GM18499 (cell line): ENCODE measurements around the gene FKRP.

Source experiments
- ATAC-seq: cut with Tn5 transposase; IDR thresholded peaks from one replicate; pipeline ENCODE4 v1.9.1; 2021; ENCODE audit warnings: moderate number of reproducible peaks; ENCODE audit not compliant: insufficient read depth, unreplicated experiment

The FKRP gene

DNA sequence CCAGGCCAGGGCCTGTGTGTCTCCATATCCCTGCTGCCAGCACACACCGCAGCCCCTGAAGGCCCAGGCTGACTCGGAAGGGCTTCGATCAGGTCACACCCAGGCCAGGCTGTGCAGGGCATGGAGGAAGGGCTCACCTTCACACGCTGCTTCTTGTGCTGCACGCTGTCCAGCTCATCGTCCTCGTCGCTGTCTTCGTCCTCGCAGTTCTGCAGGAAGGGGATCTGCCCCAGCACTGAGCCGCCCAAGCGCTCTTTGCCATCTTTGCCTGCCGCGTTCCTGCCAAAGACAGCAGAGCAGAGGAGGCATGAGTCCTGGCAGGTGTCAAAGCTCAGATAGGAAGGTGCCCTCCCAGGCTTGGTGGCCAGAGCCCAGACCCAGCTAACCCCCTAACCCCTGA is 15.3 kb upstream of the FKRP start:
- no peak for ATAC-seq

DNA sequence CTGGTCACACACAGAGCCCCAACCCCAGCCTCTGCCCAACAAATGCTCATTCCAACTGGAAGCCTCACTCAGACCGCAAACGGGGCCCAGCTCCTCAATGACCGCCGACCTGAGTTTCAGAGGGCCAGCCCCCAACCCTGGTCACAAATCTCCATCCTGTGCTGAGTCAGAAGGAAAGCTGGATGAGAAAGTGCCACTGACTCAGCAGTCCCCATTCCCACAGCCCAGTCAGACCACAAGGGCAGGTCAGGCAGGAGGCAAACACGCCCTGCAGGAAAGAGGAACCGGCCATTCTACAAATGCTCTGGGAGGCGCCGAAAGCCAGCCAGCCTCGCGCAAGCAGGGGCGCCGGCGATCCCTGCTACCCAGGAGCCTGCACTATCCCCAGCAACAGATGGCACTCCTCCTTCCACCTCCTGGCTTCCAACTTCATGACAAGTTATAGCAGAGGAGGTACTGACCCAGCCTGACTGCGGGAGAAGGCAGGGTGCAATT is 14.8 kb upstream of the FKRP start:
- no peak for ATAC-seq

DNA sequence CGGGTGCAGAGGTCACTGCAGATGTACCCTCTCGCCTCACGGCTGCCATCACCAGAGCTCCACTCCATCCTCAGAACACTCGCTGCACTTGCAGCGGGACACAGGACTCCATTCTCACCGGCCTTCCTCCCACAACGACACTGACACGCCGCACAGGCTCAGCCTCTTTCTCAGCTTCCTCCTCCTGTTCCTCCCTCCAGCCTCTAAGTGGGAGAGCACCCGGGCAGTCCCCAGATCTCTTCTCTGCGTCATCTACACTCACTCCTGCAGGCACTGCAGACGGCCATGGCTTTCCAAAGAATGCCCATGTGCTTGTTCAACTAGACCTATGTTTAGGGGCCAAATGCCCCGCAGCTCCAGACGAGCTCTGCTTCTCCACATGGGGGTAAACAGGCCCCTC is 14.3 kb upstream of the FKRP start:
- no peak for ATAC-seq

DNA sequence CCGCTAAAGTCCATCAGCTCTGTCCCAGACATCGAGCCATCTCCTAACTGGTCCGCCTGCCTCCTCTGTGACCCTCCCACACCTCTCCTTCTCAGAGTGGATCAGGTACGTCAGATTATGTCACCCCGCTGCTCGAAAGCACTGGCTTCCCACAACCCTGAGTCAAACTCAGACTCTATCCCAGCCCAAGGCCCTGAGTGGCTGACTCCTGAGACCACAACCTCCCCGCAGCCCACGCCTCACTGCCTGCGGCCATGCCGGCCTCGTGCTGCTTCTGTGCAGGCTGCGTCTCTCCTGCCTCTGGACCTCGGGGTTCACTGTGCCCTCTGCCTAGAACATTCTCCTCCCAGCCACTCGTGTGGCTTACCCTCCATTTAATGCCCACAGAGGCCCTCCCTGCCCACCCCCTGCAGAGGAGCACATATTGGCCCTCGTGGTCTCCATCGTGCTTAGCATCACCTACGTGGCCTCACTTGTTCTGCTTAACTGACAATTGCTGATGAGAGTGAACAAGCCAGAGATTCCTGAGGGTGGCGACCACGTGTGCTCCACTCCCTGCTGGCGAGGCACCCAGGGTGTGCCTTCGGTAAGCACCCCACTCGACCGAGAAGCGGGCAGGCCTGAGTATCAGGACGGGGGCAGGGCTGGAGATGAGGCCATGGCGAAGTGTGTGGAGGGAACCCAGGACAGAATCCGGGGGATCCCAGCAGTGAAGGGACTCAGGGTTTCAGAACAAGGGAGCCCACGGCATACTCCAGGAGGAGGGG is 13.5 kb upstream of the FKRP start:
- ATAC-seq, result no peak

GRCh38 chr19:46732966-46733689 is 12.7 kb upstream of the FKRP start:
- ATAC-seq, result no peak

DNA sequence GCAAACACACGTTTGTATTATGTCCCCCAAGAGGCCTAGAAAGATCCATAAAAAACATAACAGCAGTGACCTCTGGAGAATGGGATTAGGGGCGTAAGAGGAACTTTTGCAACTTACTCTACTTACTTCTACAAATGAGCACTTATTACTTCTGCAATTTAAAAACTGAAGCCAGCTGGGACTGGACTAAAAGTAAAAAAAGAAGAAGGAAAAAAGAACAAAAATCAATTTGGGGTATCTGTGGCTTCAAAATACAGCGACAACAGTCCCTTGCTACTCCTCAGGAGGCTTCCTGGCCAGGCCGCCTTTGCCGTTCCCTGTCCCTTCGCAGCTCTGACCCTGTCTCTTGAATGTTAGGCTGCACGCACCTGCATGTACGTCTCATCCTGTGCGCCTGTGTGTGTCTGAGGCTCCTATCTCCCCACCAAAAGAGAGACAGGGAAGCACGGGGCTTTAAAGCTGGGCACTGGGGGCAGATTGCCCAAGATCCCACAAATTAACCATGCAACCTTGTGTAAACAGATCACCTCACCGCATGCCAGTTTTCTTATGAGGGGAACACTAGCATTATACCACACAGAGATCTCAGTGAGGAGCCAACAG is 12.1 kb upstream of the FKRP start:
- no peak for ATAC-seq

DNA sequence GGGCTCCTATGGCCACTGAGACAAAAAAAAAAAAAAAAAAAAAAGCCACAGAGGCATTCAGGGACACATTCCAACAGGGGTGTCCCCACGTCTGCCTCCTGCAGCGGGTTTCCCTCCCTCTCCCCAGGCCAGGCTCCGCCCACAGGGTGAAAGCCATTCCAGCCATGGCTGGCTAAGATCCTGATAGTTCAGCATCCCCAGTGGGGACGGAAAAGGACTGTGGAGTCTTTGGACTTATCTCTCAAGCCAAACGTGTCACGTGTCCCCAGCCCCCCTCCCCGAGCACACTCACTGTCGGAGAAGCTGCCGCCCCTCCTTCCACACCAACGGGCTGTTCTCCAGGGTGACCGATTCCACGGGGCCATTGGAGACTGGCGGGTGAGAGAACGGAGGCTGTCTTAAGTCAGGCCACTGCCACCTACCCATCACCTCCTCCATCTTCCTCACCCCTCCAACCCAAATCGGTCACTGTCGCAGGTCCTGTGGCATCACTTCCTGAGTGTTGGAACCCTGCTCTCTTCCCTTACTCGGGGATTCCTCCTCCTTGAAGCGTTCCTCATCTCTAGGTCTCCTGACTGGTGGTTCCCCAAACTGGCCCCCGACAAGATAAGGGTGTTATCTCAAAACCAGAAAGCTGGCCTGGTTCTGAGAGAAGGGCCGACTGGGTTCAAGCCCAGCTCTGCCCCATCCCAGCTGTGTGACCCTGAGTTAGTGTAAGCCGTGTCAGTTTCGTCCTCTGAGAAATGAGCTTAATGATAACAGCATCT is 9.1 kb upstream of the FKRP start:
- no peak for ATAC-seq

DNA sequence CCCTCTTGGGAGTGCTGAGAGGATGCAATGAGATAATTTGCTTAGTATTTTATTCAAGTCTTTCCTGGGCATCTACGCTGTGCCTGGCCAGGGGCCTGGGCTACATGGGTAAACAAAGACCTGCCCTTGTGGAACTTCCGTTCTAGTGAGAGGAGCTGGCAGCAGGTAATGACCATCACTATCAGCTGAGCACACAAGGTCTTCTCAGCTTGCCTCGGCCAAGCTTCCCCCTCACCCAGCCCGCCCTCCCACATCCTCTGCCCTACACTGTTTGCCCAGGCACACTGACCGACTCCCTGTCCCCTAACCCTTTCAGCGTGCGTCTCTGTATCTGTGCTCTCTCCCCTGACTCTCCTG is 8.6 kb upstream of the FKRP start:
- no peak for ATAC-seq

GRCh38 chr19:46737761-46738171 is 8.1 kb upstream of the FKRP start:
- ATAC-seq, result no peak

DNA sequence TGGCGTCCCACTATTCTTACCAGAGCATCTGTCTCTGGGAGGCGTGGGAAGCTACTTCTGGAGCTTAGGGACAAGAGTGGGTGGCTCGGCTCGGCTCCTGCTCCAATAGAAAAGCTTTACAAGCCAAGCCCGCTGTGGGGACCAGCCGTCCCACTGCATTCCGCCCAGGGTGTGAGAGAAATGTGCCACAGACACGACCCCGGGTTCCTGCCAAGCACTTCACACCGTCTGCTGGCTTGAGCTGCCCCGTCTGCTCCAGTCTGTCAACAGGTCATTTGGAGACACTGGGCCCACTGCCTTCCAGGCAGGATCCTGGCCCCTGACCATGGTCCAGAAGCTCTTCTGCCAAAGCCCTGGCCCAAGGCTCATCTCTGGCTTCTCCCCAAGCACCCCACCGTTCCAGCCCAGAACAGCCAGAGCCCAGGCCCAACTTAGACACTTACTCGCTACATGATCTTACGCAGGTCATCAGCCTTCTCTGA is 6.5 kb upstream of the FKRP start:
- no peak for ATAC-seq

GRCh38 chr19:46741447-46741846 is 4.4 kb upstream of the FKRP start:
- no peak for ATAC-seq

- ATAC-seq, result no peak
Measured at GRCh38 chr19:46742926-46743480, 2.9 kb upstream of the FKRP start.

- ATAC-seq, result no peak
Measured at GRCh38 chr19:46744005-46744691, 1.7 kb upstream of the FKRP start.

GRCh38 chr19:46745030-46745429 is 827 bp upstream of the FKRP start:
- no peak for ATAC-seq

DNA sequence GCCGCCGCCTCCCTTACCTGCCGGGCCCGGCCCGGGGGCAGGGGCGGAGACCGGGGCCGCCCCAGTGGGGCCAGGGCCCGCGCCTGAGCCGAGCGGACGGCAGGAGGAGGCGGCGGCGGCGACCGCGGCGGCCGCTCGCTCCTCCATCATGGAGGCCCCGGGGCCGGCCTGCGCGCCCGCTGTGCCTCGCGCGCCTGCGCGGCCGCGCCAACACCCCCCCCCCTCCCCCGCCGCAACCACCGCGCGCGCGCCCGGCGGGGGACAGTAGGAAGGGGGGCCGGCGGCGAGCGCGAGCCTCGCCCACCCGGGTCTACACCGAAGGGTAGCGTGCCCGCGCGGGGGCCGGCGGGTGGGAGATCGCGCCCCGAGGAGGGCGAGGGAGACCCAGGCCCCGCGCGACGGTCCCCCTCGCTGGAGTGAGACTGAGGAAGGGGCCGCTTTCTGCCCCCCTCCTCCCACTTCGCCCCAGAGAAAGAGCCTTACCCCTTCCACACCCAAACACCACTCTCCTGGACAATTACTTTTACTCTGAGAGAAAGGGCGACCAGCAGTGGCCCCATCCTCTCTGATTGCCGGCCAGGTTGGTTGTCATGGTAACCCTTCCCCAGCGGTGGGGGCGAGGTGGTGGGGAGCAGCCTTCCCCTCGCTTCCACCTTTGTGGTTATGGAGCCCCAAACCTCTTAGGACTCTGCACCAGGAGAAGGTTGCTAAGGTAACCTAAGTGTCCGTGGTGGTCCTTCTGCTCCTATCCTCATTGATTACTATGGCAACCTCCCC is 612 bp downstream of the FKRP start, which contains the start of gene STRN4:
Gene STRN4 (minus strand): TSS at position 170 of the 777 bp plus-strand sequence. CDS start 20 bp downstream, at position 150.
- ATAC-seq, result no peak

- no peak for ATAC-seq
Measured at GRCh38 chr19:46748325-46749109, 2.7 kb downstream of the FKRP start.

DNA sequence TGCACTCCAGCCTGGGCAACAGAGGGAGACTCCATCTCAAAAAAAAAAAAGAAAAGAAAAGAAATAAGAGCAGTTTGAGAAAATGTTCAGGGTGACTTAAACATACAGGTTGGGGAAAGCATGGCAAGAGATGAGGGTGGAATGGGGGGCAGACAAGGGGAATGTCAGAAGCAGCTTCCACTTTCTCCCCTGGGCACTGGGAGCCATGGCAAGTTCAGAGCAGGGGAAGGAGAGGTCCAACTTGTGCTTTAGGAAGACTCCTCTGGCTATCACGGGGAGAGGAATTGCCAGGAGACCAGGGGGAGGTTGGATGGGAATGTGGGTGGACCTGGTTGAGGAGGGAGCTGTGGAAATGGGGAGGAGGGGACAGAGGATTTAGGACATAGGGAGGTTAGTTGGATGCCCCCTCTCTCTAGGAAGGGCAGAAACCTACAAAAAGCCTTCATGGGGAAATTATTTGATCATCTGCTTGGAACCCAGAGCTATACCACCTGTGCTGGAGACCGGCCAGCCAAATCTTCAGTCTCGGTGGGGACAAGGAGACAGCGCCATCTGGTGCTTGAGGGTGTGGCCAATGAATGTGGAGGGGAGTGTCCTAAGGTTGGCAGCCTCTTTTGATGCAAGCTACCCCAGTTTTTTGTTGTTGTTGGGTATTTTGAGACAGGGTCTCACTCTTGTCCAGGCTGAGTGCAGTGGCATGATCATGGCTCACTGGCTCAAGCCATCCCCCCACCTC is 7.7 kb downstream of the FKRP start:
- no peak for ATAC-seq
